ENCODE results near the gene SLC34A3. TPM values are rescaled to one million over a fixed set of nuclear protein-coding genes. Genes with fewer than 3 reads are reported as not detected.

SLC34A3 gene
- total RNA-seq, 1 experiment from 2014 or later, result 0.13 TPM

DNA sequence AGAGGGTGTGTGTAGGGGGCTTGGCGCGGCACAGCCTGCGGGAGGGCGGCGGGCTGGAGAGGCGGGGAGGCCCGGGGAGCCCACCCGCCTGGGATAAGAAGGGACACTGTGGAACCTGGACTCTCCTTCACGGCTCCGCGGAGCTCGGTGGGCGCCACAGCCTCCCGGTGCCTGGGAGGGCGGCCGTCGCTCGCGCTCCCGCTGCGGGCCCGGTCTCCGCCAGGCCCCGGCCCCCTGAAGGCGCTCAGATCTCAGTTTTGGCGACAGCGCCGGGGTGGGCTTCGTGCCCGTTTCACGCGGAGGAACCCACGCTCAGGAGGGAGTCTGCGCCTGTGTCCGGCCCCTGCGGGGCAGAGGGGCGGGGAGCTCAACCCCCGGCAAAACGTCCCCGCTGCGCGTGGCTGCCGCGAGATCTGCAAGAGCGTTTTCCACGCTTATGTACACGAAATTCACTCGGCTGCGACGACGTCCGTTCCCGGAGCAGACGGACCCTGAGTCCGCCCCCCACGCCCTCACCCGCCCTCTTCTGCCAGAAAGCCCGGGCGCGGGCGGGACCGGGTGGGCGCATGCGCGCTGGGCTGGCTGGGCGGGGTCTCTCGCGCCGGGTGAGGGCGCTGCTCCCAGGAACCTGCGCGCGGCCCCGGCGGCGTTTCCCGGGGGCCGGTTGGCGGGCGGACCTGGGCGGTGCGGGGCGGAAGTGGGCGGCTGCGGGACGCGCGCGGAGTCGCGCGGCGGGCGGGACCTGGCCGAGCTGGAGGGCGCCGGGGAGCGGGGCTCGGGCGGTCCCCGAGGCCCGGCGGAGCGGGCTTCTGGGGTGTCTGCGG, 24.1 kb downstream of the SLC34A3 start, which contains the start of gene NELFB:
Gene NELFB, plus strand, starts transcription at position 704 of the 824 bp plus-strand sequence.
- DNase-seq (ENCODE audit: low spot score), result peak; percentile 93
- Mint-ChIP-seq H3K4me1 (peaks cover 8% of the 10 kb centered on the region), H3K4me3 (peak within 1 kb of the TSS; percentile 94), H3K27ac (peak within 1 kb of the TSS; percentile 86), H3K9me3 (no peaks in the 10 kb centered on the region), H3K36me3 (peaks cover 16% of the 10 kb centered on the region), H3K27me3 (ENCODE audit: low read depth) (peaks cover 7% of the 10 kb centered on the region; the same call in 1 of the 2 replicates)
- peak; percentile 82 for ATAC-seq
- ChIA-PET CTCF (interaction anchor here (0.6 to 4.6 kb wide), 20 partner anchors 8 to 219 kb away, joined by 3 to 59 read pairs (median 5); partner anchors contain the start of genes MAN1B1, NRARP, RNF224 and TOR4A), POLR2A (interaction anchor here (0.9 to 4.2 kb wide), 5 partner anchors 10 to 54 kb away, joined by 3 to 30 read pairs (median 8); partner anchors contain the start of genes TPRN and TUBB4B)
- TF ChIP-seq ZNF281 (CRISPR knock-in tag; IDR thresholded peaks at IDR 0.05) (no peak), FOXK1 (CRISPR knock-in tag; IDR thresholded peaks at IDR 0.05) (0 out of 2 replicates have a peak, but pooled peaks have one; percentile 51), TP53 (CRISPR knock-in tag; IDR thresholded peaks at IDR 0.05) (peak; percentile 54; the same call in 1 of the 2 replicates), HMGXB4 (CRISPR knock-in tag; IDR thresholded peaks at IDR 0.05) (peak; percentile 76; the same call in 1 of the 2 replicates), PREB (CRISPR knock-in tag; IDR thresholded peaks at IDR 0.05; ENCODE audit: borderline replicate concordance) (no peak), ZBTB21 (CRISPR knock-in tag; IDR thresholded peaks at IDR 0.05; ENCODE audit: borderline replicate concordance) (peak; percentile 52; the same call in 1 of the 2 replicates), ZNF425 (CRISPR knock-in tag; conservative IDR thresholded peaks at IDR 0.05) (no peak), CREM (CRISPR knock-in tag; IDR thresholded peaks at IDR 0.05) (peak; percentile 31; the same call in 1 of the 2 replicates), SMAD4 (CRISPR knock-in tag; IDR thresholded peaks at IDR 0.05) (no peak), IRF1 (CRISPR knock-in tag; IDR thresholded peaks at IDR 0.05) (no peak), NFE2L1 (CRISPR knock-in tag; IDR thresholded peaks at IDR 0.05) (no peak), SP1 (CRISPR knock-in tag; conservative IDR thresholded peaks at IDR 0.05) (peak; percentile 99), TEAD1 (CRISPR knock-in tag; IDR thresholded peaks at IDR 0.05) (no peak), NR1H2 (CRISPR knock-in tag; IDR thresholded peaks at IDR 0.05) (no peak), NR3C1 (CRISPR knock-in tag; conservative IDR thresholded peaks at IDR 0.05; ENCODE audit: low read depth) (no peak)
- TF ChIP-seq, protein P1, sequence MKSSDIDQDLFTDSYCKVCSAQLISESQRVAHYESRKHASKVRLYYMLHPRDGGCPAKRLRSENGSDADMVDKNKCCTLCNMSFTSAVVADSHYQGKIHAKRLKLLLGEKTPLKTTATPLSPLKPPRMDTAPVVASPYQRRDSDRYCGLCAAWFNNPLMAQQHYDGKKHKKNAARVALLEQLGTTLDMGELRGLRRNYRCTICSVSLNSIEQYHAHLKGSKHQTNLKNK (CRISPR knock-in tag; IDR thresholded peaks at IDR 0.05), result peak; percentile 83; the same call in 1 of the 2 replicates
- TF ChIP-seq, protein P2, sequence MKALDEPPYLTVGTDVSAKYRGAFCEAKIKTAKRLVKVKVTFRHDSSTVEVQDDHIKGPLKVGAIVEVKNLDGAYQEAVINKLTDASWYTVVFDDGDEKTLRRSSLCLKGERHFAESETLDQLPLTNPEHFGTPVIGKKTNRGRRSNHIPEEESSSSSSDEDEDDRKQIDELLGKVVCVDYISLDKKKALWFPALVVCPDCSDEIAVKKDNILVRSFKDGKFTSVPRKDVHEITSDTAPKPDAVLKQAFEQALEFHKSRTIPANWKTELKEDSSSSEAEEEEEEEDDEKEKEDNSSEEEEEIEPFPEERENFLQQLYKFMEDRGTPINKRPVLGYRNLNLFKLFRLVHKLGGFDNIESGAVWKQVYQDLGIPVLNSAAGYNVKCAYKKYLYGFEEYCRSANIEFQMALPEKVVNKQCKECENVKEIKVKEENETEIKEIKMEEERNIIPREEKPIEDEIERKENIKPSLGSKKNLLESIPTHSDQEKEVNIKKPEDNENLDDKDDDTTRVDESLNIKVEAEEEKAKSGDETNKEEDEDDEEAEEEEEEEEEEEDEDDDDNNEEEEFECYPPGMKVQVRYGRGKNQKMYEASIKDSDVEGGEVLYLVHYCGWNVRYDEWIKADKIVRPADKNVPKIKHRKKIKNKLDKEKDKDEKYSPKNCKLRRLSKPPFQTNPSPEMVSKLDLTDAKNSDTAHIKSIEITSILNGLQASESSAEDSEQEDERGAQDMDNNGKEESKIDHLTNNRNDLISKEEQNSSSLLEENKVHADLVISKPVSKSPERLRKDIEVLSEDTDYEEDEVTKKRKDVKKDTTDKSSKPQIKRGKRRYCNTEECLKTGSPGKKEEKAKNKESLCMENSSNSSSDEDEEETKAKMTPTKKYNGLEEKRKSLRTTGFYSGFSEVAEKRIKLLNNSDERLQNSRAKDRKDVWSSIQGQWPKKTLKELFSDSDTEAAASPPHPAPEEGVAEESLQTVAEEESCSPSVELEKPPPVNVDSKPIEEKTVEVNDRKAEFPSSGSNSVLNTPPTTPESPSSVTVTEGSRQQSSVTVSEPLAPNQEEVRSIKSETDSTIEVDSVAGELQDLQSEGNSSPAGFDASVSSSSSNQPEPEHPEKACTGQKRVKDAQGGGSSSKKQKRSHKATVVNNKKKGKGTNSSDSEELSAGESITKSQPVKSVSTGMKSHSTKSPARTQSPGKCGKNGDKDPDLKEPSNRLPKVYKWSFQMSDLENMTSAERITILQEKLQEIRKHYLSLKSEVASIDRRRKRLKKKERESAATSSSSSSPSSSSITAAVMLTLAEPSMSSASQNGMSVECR (CRISPR knock-in tag; IDR thresholded peaks at IDR 0.05; ENCODE audit: borderline replicate concordance), result 0 out of 2 replicates have a peak, but pooled peaks have one; percentile 45
- TF ChIP-seq, protein P3, sequence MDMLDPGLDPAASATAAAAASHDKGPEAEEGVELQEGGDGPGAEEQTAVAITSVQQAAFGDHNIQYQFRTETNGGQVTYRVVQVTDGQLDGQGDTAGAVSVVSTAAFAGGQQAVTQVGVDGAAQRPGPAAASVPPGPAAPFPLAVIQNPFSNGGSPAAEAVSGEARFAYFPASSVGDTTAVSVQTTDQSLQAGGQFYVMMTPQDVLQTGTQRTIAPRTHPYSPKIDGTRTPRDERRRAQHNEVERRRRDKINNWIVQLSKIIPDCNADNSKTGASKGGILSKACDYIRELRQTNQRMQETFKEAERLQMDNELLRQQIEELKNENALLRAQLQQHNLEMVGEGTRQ (CRISPR knock-in tag; IDR thresholded peaks at IDR 0.05), result peak; percentile 43; the same call in 1 of the 2 replicates
- TF ChIP-seq, protein P4, sequence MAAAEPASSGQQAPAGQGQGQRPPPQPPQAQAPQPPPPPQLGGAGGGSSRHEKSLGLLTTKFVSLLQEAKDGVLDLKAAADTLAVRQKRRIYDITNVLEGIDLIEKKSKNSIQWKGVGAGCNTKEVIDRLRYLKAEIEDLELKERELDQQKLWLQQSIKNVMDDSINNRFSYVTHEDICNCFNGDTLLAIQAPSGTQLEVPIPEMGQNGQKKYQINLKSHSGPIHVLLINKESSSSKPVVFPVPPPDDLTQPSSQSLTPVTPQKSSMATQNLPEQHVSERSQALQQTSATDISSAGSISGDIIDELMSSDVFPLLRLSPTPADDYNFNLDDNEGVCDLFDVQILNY (CRISPR knock-in tag; IDR thresholded peaks at IDR 0.05), result 0 out of 2 replicates have a peak, but pooled peaks have one; percentile 45

All from WTC11 (cell line).